NT2/D1 (cell line): Measurements from ENCODE around the gene ABCA10.

Source experiments
- DNase-seq: peaks from one replicate; pipeline ENCODE4 v3.0.0-alpha.2; 2011; ENCODE audit warnings: low read depth, low spot score
- H3K27me3 ChIP-seq: 2 replicates; pipeline ENCODE4 v1.6.0; 2011; ENCODE audit warnings: mild to moderate bottlenecking; ENCODE audit not compliant: insufficient read length, insufficient read depth
- H3K36me3 ChIP-seq: 2 replicates; pipeline ENCODE4 v1.6.1; 2011; ENCODE audit warnings: mild to moderate bottlenecking, low read length, mixed read lengths; ENCODE audit not compliant: insufficient read depth, insufficient read length
- H3K4me1 ChIP-seq: 2 replicates; pipeline ENCODE4 v1.5.1; 2011; ENCODE audit not compliant: insufficient read depth, insufficient read length
- H3K4me3 ChIP-seq: 2 replicates; pipeline ENCODE4 v1.5.1; 2011; ENCODE audit warnings: low read depth; ENCODE audit not compliant: insufficient read length
- H3K9ac ChIP-seq: 2 replicates; pipeline ENCODE4 v1.6.0; 2011; ENCODE audit warnings: low read depth; ENCODE audit not compliant: insufficient read length
- H3K9me3 ChIP-seq: 2 replicates; pipeline ENCODE4 v1.5.1; 2011; ENCODE audit warnings: mild to moderate bottlenecking, low read length; ENCODE audit not compliant: insufficient read depth
- SUZ12 ChIP-seq: IDR thresholded peaks from 2 replicates; pipeline ENCODE4 v1.6.1; 2011; ENCODE audit not compliant: insufficient read length, insufficient read depth; ENCODE audit errors: extremely low read depth
- YY1 ChIP-seq: IDR thresholded peaks from 2 replicates; pipeline ENCODE4 v1.6.1; 2011; ENCODE audit not compliant: insufficient read length, insufficient read depth
- ZNF274 ChIP-seq: IDR thresholded peaks from 2 replicates; pipeline ENCODE4 v1.6.1; 2011; ENCODE audit warnings: mild to moderate bottlenecking, low read depth, low read length

ABCA10 gene

GRCh38 chr17:69223809-69224208, 4.8 kb downstream of the ABCA10 start:
- H3K36me3 ChIP-seq: no peaks in the 10 kb centered on the region
- DNase-seq: no peak
- H3K9me3 ChIP-seq: no peaks in the 10 kb centered on the region
- no peaks in the 10 kb centered on the region for H3K4me1 ChIP-seq
- TF ChIP-seq YY1 (no peak), SUZ12 (no peak), ZNF274 (no peak)
- no peak overlapping the region for H3K9ac ChIP-seq
- H3K4me3 ChIP-seq: no peak overlapping the region
- H3K27me3 ChIP-seq: no peaks in the 10 kb centered on the region

- no peak overlapping the region for H3K4me3 ChIP-seq
- TF ChIP-seq YY1 (no peak), SUZ12 (no peak), ZNF274 (no peak)
- no peaks in the 10 kb centered on the region for H3K4me1 ChIP-seq
- no peak overlapping the region for H3K9ac ChIP-seq
- no peak for DNase-seq
- H3K27me3 ChIP-seq: no peaks in the 10 kb centered on the region
- H3K9me3 ChIP-seq: no peaks in the 10 kb centered on the region
- no peaks in the 10 kb centered on the region for H3K36me3 ChIP-seq
These were observed 5.8 kb downstream of the ABCA10 start for GRCh38 chr17:69222707-69223258.

- Histone ChIP-seq H3K4me1 (no peaks in the 10 kb centered on the region), H3K27me3 (no peaks in the 10 kb centered on the region), H3K4me3 (no peak overlapping the region), H3K9ac (no peak overlapping the region), H3K9me3 (no peaks in the 10 kb centered on the region), H3K36me3 (no peaks in the 10 kb centered on the region)
- TF ChIP-seq SUZ12 (no peak), ZNF274 (no peak), YY1 (no peak)
- DNase-seq: no peak
These were observed 8.5 kb downstream of the ABCA10 start for GRCh38 chr17:69220098-69220497.

- Histone ChIP-seq H3K4me3 (no peak overlapping the region), H3K9ac (no peak overlapping the region), H3K36me3 (no peaks in the 10 kb centered on the region), H3K9me3 (no peaks in the 10 kb centered on the region), H3K27me3 (no peaks in the 10 kb centered on the region), H3K4me1 (no peaks in the 10 kb centered on the region)
- DNase-seq: no peak
- TF ChIP-seq ZNF274 (no peak), SUZ12 (no peak), YY1 (no peak)
These were observed 9.6 kb downstream of the ABCA10 start for GRCh38 chr17:69218986-69219385.

- TF ChIP-seq ZNF274 (no peak), SUZ12 (no peak), YY1 (no peak)
- Histone ChIP-seq H3K9me3 (peaks cover 12% of the 10 kb centered on the region; the same call in 1 of the 2 replicates), H3K4me3 (no peak overlapping the region), H3K27me3 (no peaks in the 10 kb centered on the region), H3K36me3 (no peaks in the 10 kb centered on the region), H3K4me1 (no peaks in the 10 kb centered on the region), H3K9ac (no peak overlapping the region)
- DNase-seq: no peak
These were observed 15.4 kb downstream of the ABCA10 start for GRCh38 chr17:69213059-69213813.

GRCh38 chr17:69208640-69209039, 20.0 kb downstream of the ABCA10 start:
- Histone ChIP-seq H3K9ac (no peak overlapping the region), H3K36me3 (no peaks in the 10 kb centered on the region), H3K27me3 (no peaks in the 10 kb centered on the region), H3K9me3 (peaks cover 12% of the 10 kb centered on the region; the same call in 1 of the 2 replicates), H3K4me1 (no peaks in the 10 kb centered on the region), H3K4me3 (no peak overlapping the region)
- DNase-seq: no peak
- no peak for TF ChIP-seq SUZ12
- TF ChIP-seq YY1: no peak
- TF ChIP-seq ZNF274: no peak

- H3K9ac ChIP-seq: no peak overlapping the region
- TF ChIP-seq SUZ12 (no peak), YY1 (no peak), ZNF274 (no peak)
- H3K9me3 ChIP-seq: 0 out of 2 replicates have a peak, but pooled peaks cover 3% of the 10 kb centered on the region
- H3K36me3 ChIP-seq: no peaks in the 10 kb centered on the region
- H3K4me3 ChIP-seq: no peak overlapping the region
- H3K27me3 ChIP-seq: no peaks in the 10 kb centered on the region
- no peaks in the 10 kb centered on the region for H3K4me1 ChIP-seq
- no peak for DNase-seq
These were observed 21.5 kb downstream of the ABCA10 start for GRCh38 chr17:69207151-69207550.
